Breast epithelium (tissue), 4 donors: ENCODE measurements around the gene ATG16L1. TPM values are rescaled to one million over a fixed set of nuclear protein-coding genes. Genes with fewer than 3 reads are reported as not detected.

ENCODE experiments used
- DNase-seq, 2 donors: peaks; one replicate each; pipeline ENCODE4 v3.0.0-alpha.2; 2019; ENCODE audit warnings: low spot score in 2 of 2
- H3K27ac ChIP-seq, 2 donors: fragments of 200-600 bp; sonication (generic) in 1 of 2; one replicate each; pipeline ENCODE4 v1.5.1; 2016 to 2019; ENCODE audit warnings: mild to moderate bottlenecking in 1 of 2
- H3K27me3 ChIP-seq, 2 donors: fragments of 200-600 bp; sonication (generic) in 1 of 2; one replicate each; pipeline versions ENCODE4 v1.5.1 to v1.6.0; 2017 to 2019; ENCODE audit warnings: control low read depth in 1 of 2, mild to moderate bottlenecking in 1 of 2
- H3K36me3 ChIP-seq: fragments of 200-600 bp; one replicate; pipeline ENCODE4 v1.5.1; 2019
- H3K4me1 ChIP-seq, 2 donors: fragments of 200-600 bp; sonication (generic); one replicate each; pipeline ENCODE4 v1.5.1; 2016 to 2019; ENCODE audit warnings: control low read depth in 1 of 2
- H3K4me3 ChIP-seq, 3 donors: fragments of 200-600 bp; sonication (generic); 1 replicate in 2 of 3; 2 replicates in 1 of 3; pipeline ENCODE4 v1.5.1; 2016 to 2019; ENCODE audit warnings: mild to moderate bottlenecking in 3 of 3, moderate library complexity in 2 of 3
- H3K9me3 ChIP-seq, 2 donors: fragments of 200-600 bp; sonication (generic) in 1 of 2; one replicate each; pipeline ENCODE4 v1.5.1; 2016 to 2019; ENCODE audit warnings: control low read depth in 1 of 2
- POLR2A ChIP-seq: fragments of 450-650 bp; IDR thresholded peaks from one replicate; pipeline ENCODE4 v1.6.1; 2016; ENCODE audit warnings: antibody characterized with exemption, mild to moderate bottlenecking, moderate library complexity
- POLR2AphosphoS5 ChIP-seq, 3 donors: sonication (generic); formaldehyde crosslinking; IDR thresholded peaks; one replicate each; pipeline ENCODE4 v1.6.1; 2017; ENCODE audit warnings: antibody characterized with exemption in 3 of 3
- intact Hi-C: fragments of 100-400 bp; cut with DNase I; formaldehyde crosslinking; loops from one replicate; pipeline ENCODE4 v1.15.1; 2023; ENCODE audit warnings: low total_unique reads
- total RNA-seq, 3 donors: library from RNA; depleted of rRNA; stranded (reverse); fragments of >200 nt; gene quantifications; one replicate each; pipeline ENCODE4 v1.1.0, GENCODE V29; 2016
- TF ChIP-seq, protein P1 (sequence below), 3 donors: fragments of 450-650 bp; IDR thresholded peaks; one replicate each; pipeline ENCODE4 v1.5.1; 2016 to 2017; ENCODE audit warnings: antibody characterized with exemption in 3 of 3, mild to moderate bottlenecking in 3 of 3, moderate library complexity in 3 of 3

The ATG16L1 gene
- total RNA-seq, 3 donors from 2014 or later, result 19.5 to 61.9 (median 46.0) TPM

DNA sequence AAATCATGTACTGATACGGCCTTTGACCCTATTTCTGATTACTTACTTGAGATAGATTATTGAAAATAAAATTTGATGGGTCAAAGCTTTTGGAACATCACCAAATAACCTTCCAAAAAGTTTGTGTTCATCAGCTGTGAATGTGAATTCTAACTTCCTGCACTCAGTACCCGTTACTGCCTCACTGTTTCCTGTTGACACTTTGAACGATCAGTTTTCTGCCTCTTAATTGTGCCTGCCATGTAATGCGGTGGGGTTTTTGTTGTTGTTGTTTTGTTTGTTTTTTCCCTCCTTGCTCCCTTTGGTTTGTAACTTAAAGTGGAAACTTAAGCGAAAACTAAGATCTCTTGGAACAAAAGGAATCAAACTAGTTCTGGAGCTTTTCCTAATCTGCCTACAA is 18.9 kb downstream of the ATG16L1 start:
- peak overlapping the region; percentile 33 to 80 for H3K27ac ChIP-seq
- no peak overlapping the region for H3K4me3 ChIP-seq
- no peak for DNase-seq
- H3K9me3 ChIP-seq, result no peaks in the 10 kb centered on the region
- TF ChIP-seq POLR2AphosphoS5 (IDR thresholded peaks at IDR 0.05) (no peak), POLR2A (no peak)
- TF ChIP-seq, protein P1, sequence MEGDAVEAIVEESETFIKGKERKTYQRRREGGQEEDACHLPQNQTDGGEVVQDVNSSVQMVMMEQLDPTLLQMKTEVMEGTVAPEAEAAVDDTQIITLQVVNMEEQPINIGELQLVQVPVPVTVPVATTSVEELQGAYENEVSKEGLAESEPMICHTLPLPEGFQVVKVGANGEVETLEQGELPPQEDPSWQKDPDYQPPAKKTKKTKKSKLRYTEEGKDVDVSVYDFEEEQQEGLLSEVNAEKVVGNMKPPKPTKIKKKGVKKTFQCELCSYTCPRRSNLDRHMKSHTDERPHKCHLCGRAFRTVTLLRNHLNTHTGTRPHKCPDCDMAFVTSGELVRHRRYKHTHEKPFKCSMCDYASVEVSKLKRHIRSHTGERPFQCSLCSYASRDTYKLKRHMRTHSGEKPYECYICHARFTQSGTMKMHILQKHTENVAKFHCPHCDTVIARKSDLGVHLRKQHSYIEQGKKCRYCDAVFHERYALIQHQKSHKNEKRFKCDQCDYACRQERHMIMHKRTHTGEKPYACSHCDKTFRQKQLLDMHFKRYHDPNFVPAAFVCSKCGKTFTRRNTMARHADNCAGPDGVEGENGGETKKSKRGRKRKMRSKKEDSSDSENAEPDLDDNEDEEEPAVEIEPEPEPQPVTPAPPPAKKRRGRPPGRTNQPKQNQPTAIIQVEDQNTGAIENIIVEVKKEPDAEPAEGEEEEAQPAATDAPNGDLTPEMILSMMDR (IDR thresholded peaks at IDR 0.05), result no peak
- intact Hi-C loops, result no loop called here
- no peaks in the 10 kb centered on the region for H3K27me3 ChIP-seq
- no peaks in the 10 kb centered on the region for H3K4me1 ChIP-seq
- peaks cover 6% of the 10 kb centered on the region for H3K36me3 ChIP-seq

DNA sequence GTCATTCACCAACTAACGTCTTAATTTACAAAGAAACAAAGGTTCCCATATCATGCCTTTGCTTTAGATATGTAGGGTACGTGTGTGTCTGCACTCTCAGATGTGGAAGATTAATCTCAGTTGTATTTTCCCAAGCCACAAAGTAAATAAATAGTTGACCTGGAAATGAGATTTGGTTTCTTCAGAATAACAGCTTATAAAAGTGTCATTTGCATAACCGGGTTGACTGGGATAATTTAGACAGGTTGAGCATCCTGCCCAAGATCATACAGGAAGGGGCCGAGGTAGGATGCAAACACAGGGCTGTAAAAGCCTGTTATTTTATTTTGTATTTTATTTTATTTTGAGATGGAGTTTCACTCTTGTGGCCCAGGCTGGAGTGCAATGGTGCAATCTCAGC is 19.5 kb downstream of the ATG16L1 start:
- intact Hi-C loops, result no loop called here
- Histone ChIP-seq H3K36me3 (peaks cover 9% of the 10 kb centered on the region), H3K27me3 (no peaks in the 10 kb centered on the region), H3K27ac (peak overlapping the region; percentile 76 to 80), H3K4me3 (no peak overlapping the region), H3K9me3 (no peaks in the 10 kb centered on the region), H3K4me1 (no peaks in the 10 kb centered on the region)
- TF ChIP-seq, protein P1 (IDR thresholded peaks at IDR 0.05), result no peak
- TF ChIP-seq POLR2A (no peak), POLR2AphosphoS5 (IDR thresholded peaks at IDR 0.05) (no peak)
- no peak for DNase-seq

DNA sequence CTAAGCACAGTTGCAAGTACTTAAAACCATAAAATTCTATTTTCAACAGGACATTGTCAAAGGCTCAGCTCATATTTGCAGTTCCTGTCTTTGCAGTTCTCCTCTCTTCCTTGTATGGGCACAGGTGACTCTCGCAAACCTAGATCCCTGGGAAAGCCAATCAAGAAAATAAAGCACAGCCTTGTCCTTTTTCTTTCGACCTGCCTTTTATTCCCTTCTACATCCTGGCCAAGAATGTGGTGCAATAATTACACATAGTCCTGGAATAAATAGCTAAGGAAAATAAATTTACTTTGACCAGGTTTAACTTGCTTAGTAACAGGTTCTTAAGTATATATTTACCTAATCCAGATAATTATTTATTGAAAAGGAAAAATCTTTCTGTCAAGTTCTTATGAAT is 20.2 kb downstream of the ATG16L1 start:
- no peak for DNase-seq
- Histone ChIP-seq H3K9me3 (no peaks in the 10 kb centered on the region), H3K27ac (peak overlapping the region; percentile 76 to 80), H3K36me3 (peaks cover 9% of the 10 kb centered on the region), H3K4me1 (no peaks in the 10 kb centered on the region), H3K27me3 (no peaks in the 10 kb centered on the region), H3K4me3 (no peak overlapping the region)
- TF ChIP-seq POLR2AphosphoS5 (IDR thresholded peaks at IDR 0.05), result no peak
- TF ChIP-seq POLR2A, result no peak
- TF ChIP-seq, protein P1 (IDR thresholded peaks at IDR 0.05), result no peak
- intact Hi-C loops, result no loop called here

DNA sequence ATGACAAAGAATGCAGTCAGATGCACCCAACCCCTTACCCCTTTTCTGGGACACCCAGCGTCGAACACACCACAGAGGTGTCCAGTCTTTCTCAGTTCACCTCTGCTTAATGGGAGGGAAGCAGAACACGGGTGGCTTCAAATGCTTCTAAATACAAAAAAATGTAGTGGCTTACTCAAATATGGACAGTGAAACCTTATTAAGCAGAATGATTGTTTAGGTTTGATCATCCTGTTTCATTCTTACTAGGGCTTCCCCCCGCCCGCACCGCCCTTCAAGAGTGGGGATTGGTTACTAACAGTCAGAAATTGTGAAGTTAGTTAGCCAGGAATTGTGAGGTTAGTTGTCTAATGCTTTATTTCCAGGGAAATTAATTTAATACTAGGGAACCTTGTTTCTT is 21.6 kb downstream of the ATG16L1 start:
- no peak overlapping the region for H3K4me3 ChIP-seq
- no peaks in the 10 kb centered on the region for H3K4me1 ChIP-seq
- H3K27ac ChIP-seq, result peak overlapping the region; percentile 60 to 80
- no peaks in the 10 kb centered on the region for H3K9me3 ChIP-seq
- no peak for DNase-seq
- intact Hi-C loops, result no loop called here
- no peaks in the 10 kb centered on the region for H3K27me3 ChIP-seq
- TF ChIP-seq POLR2AphosphoS5 (IDR thresholded peaks at IDR 0.05) (no peak), POLR2A (no peak)
- TF ChIP-seq, protein P1 (IDR thresholded peaks at IDR 0.05), result no peak
- peaks cover 9% of the 10 kb centered on the region for H3K36me3 ChIP-seq

DNA sequence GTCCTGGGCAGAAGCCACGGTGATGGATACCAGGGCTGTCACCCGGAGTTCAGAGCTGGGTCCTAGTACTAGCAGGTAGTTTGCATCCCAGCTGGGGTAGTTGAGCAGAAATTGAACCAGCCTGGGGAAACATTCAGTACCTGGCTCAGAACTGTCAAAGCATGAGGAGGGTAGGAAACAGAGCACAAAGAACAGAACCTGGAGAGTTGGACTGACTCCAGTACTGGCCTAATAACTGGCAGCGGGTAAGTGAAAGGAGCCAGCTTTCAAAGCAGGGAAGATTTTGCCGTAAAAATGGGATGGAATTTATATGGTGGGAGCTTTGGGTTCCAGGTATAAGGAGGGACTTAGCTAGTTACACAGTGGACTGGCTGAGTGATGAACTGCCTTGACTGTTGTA is 23.8 kb downstream of the ATG16L1 start:
- no peak for DNase-seq
- TF ChIP-seq POLR2AphosphoS5 (IDR thresholded peaks at IDR 0.05) (no peak), POLR2A (no peak)
- TF ChIP-seq, protein P1 (IDR thresholded peaks at IDR 0.05), result no peak
- H3K4me1 ChIP-seq, result no peaks in the 10 kb centered on the region
- H3K27me3 ChIP-seq, result no peaks in the 10 kb centered on the region
- H3K27ac ChIP-seq, result peak overlapping the region; percentile 10 to 17
- intact Hi-C loops, result no loop called here
- peaks cover 9% of the 10 kb centered on the region for H3K36me3 ChIP-seq
- H3K4me3 ChIP-seq, result no peak overlapping the region
- no peaks in the 10 kb centered on the region for H3K9me3 ChIP-seq
